HG02852 (cell line): Measurements from ENCODE around the gene BCL2L1.
"Not testable (repeated sequence)": the region's sequence is repeated elsewhere in the genome, so short reads cannot be mapped to it uniquely, and the experiment has no call there.

Experiments
- ATAC-seq: cut with Tn5 transposase; IDR thresholded peaks from one replicate; pipeline ENCODE4 v1.9.1; 2021; ENCODE audit warnings: mild to moderate bottlenecking, moderate library complexity; ENCODE audit not compliant: unreplicated experiment

The BCL2L1 gene

GRCh38 chr20:31661625-31662371 is 60.9 kb downstream of the BCL2L1 start:
- peak; percentile 72 for ATAC-seq

- no peak for ATAC-seq
Measured at GRCh38 chr20:31654534-31654933, 68.1 kb downstream of the BCL2L1 start.

GRCh38 chr20:31653561-31653960 is 69.1 kb downstream of the BCL2L1 start:
- ATAC-seq, result no peak

GRCh38 chr20:31652917-31653396 is 69.7 kb downstream of the BCL2L1 start:
- ATAC-seq, result no peak

- ATAC-seq, result not testable (repeated sequence)
Measured at GRCh38 chr20:31648104-31648503, 74.6 kb downstream of the BCL2L1 start.

- ATAC-seq, result no peak
Measured at GRCh38 chr20:31644701-31645100, 78.0 kb downstream of the BCL2L1 start.

- no peak for ATAC-seq
Measured at GRCh38 chr20:31643522-31643921, 79.1 kb downstream of the BCL2L1 start.

- ATAC-seq, result no peak
Measured at GRCh38 chr20:31642837-31643236, 79.8 kb downstream of the BCL2L1 start.

- no peak for ATAC-seq
Measured at GRCh38 chr20:31641391-31641790, 81.3 kb downstream of the BCL2L1 start.

- ATAC-seq, result no peak
Measured at GRCh38 chr20:31640259-31640658, 82.4 kb downstream of the BCL2L1 start.

GRCh38 chr20:31638816-31639215 is 83.9 kb downstream of the BCL2L1 start:
- no peak for ATAC-seq

GRCh38 chr20:31638317-31638716 is 84.4 kb downstream of the BCL2L1 start:
- ATAC-seq, result no peak

GRCh38 chr20:31637660-31638059 is 85.0 kb downstream of the BCL2L1 start, which contains the start of gene COX4I2:
Gene COX4I2 (plus strand): TSS chr20:31637912. CDS start chr20:31639018, 1,106 bp downstream.
- ATAC-seq, result no peak

GRCh38 chr20:31633339-31633914 is 89.2 kb downstream of the BCL2L1 start:
- ATAC-seq, result no peak

GRCh38 chr20:31632548-31633338 is 89.9 kb downstream of the BCL2L1 start:
- no peak for ATAC-seq

- no peak for ATAC-seq
Measured at GRCh38 chr20:31630187-31630790, 92.4 kb downstream of the BCL2L1 start.

GRCh38 chr20:31628057-31628456 is 94.6 kb downstream of the BCL2L1 start:
- not testable (repeated sequence) for ATAC-seq

- ATAC-seq, result not testable (repeated sequence)
Measured at GRCh38 chr20:31626534-31626933, 96.1 kb downstream of the BCL2L1 start.

GRCh38 chr20:31623123-31623505 is 99.6 kb downstream of the BCL2L1 start:
- not testable (repeated sequence) for ATAC-seq

GRCh38 chr20:31620246-31620645 is 102.4 kb downstream of the BCL2L1 start:
- ATAC-seq, result no peak

GRCh38 chr20:31617432-31618104 is 105.1 kb downstream of the BCL2L1 start:
- no peak for ATAC-seq
